Bronchial epithelial cell (primary cell): Measurements from ENCODE around the gene WWP2. TPM values are rescaled to one million over a fixed set of nuclear protein-coding genes. Genes with fewer than 3 reads are reported as not detected.

Experiments
- DNase-seq: peaks from one replicate; pipeline ENCODE4 v3.0.0-alpha.2; 2010; ENCODE audit warnings: low read depth
- FAIRE-seq: peaks from 2 replicates; lab custom pipeline; 2011; peaks lifted over from hg19 to GRCh38; lab: Jason Lieb, UNC
- H3K27me3 ChIP-seq: 2 replicates; pipeline ENCODE4 v1.5.1; 2011; ENCODE audit warnings: low read length; ENCODE audit not compliant: control insufficient read depth, insufficient read depth
- H3K36me3 ChIP-seq: 2 replicates; pipeline ENCODE4 v1.5.1; 2011; ENCODE audit warnings: low read length; ENCODE audit not compliant: control insufficient read depth, insufficient read depth
- H3K4me3 ChIP-seq: 2 replicates; pipeline ENCODE4 v1.5.1; 2011; ENCODE audit warnings: mild to moderate bottlenecking, low read depth, low read length, control low read depth
- CTCF ChIP-seq: IDR thresholded peaks from 2 replicates; pipeline ENCODE4 v1.5.1; 2011; ENCODE audit warnings: mild to moderate bottlenecking, moderate library complexity, low read length, control low read depth, inconsistent platforms; ENCODE audit not compliant: insufficient read depth, severe bottlenecking
- total RNA-seq: library from RNA; depleted of rRNA; stranded (reverse); fragments of >200 nt; gene quantifications from 2 replicates; pipeline ENCODE4 v1.2.1, GENCODE V29; 2014

WWP2 gene
- total RNA-seq, 1 donor from 2014 or later = 15.0 TPM

GRCh38 chr16:69922200-69922599 is 160.1 kb downstream of the WWP2 start:
- H3K4me3 ChIP-seq = no peak overlapping the region
- DNase-seq (no peak), FAIRE-seq (no peak)

GRCh38 chr16:69924041-69924775 is 162.1 kb downstream of the WWP2 start:
- H3K36me3 ChIP-seq = peaks cover 6% of the 10 kb centered on the region
- TF ChIP-seq CTCF = no peak
- FAIRE-seq (no peak), DNase-seq (no peak)
- no peak overlapping the region for H3K4me3 ChIP-seq
- no peaks in the 10 kb centered on the region for H3K27me3 ChIP-seq

More at GRCh38 chr16:69922200-69922599, 160.1 kb downstream of the WWP2 start:
- TF ChIP-seq CTCF = no peak
- Histone ChIP-seq H3K27me3 (no peaks in the 10 kb centered on the region), H3K36me3 (peaks cover 5% of the 10 kb centered on the region)

GRCh38 chr16:69924777-69925191 is 162.7 kb downstream of the WWP2 start:
- H3K36me3 ChIP-seq = peaks cover 6% of the 10 kb centered on the region
- DNase-seq (peak; percentile 55), FAIRE-seq (no peak)
- H3K4me3 ChIP-seq = no peak overlapping the region
- no peaks in the 10 kb centered on the region for H3K27me3 ChIP-seq
- no peak for TF ChIP-seq CTCF

- peaks cover 6% of the 10 kb centered on the region for H3K36me3 ChIP-seq
- FAIRE-seq = no peak
- no peak for TF ChIP-seq CTCF
Observed at GRCh38 chr16:69925311-69925710, 163.2 kb downstream of the WWP2 start.

GRCh38 chr16:69926241-69926640 is 164.1 kb downstream of the WWP2 start:
- FAIRE-seq = no peak
- no peaks in the 10 kb centered on the region for H3K27me3 ChIP-seq
- peaks cover 8% of the 10 kb centered on the region for H3K36me3 ChIP-seq
- DNase-seq = no peak
- no peak for TF ChIP-seq CTCF
- no peak overlapping the region for H3K4me3 ChIP-seq

More at GRCh38 chr16:69925311-69925710, 163.2 kb downstream of the WWP2 start:
- Histone ChIP-seq H3K27me3 (no peaks in the 10 kb centered on the region), H3K4me3 (no peak overlapping the region)
- DNase-seq = no peak
